Rectal smooth muscle tissue (tissue), 1 donor: ENCODE measurements around the gene ERCC3.

Experiments used
- H3K27ac ChIP-seq: one replicate; pipeline ENCODE4 v1.7.0; 2013; ENCODE audit warnings: low read depth, low read length, inconsistent platforms
- H3K27me3 ChIP-seq: one replicate; pipeline ENCODE4 v1.7.0; 2013; ENCODE audit warnings: low read length; ENCODE audit not compliant: control insufficient read depth, insufficient read depth
- H3K36me3 ChIP-seq: one replicate; pipeline ENCODE4 v1.7.0; 2013; ENCODE audit warnings: low read length; ENCODE audit not compliant: control insufficient read depth, insufficient read depth
- H3K4me1 ChIP-seq: one replicate; pipeline ENCODE4 v1.7.0; 2013; ENCODE audit warnings: low read length; ENCODE audit not compliant: control insufficient read depth, insufficient read depth
- H3K4me3 ChIP-seq: one replicate; pipeline ENCODE4 v1.7.0; 2013; ENCODE audit warnings: low read length
- H3K9ac ChIP-seq: one replicate; pipeline ENCODE4 v1.7.0; 2013; ENCODE audit warnings: low read length

Gene ERCC3

DNA sequence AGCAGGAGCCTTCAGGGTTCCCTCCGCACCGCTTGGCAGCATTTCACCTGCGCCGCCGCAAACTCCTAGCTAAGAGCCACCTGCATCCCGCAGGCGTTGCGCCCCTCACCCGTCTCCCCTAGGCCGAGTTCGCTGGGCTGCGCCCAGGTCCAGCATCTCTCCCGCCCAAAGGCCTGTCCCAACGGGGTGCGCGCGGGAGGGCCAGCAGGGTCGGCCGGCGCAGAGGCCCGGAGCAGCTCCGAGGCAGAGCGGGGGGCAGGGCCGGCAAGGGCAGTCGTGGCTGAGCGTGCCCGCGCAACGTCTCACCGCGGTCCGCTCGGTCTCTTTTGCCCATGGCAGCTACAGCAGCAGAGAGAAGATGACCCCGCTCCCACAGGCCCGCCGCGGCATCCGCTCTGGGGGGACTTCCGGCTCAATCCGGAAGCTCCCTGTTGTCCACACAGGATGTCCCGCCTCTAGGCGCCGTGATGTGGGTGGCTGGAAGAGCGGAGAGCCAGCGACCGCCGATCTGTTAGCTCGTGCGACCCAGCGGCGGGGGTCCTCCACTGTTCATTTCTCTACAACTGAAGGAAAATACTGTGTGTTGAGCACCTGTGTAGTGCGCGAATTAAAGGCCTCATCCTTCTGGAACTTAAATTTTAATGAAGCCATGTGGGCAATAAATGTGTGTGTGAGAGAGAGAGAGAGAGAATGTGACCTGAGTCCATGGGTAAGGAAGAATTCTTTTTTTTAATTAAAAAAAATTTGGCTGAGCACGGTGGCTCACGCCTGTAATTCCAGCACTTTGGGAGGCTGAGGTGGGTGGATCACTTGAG, at the start of gene ERCC3:
Gene ERCC3 (minus strand): TSS at position 397 of the 815 bp plus-strand sequence. CDS start 63 bp downstream, at position 334.
- H3K27me3 ChIP-seq: no peaks in the 10 kb centered on the region
- H3K36me3 ChIP-seq: peaks cover 17% of the 10 kb centered on the region
- H3K9ac ChIP-seq: peak within 1 kb of the TSS; percentile 94
- peak within 1 kb of the TSS; percentile 76 for H3K27ac ChIP-seq
- H3K4me1 ChIP-seq: peaks cover 2% of the 10 kb centered on the region
- H3K4me3 ChIP-seq: peak within 1 kb of the TSS; percentile 95

DNA sequence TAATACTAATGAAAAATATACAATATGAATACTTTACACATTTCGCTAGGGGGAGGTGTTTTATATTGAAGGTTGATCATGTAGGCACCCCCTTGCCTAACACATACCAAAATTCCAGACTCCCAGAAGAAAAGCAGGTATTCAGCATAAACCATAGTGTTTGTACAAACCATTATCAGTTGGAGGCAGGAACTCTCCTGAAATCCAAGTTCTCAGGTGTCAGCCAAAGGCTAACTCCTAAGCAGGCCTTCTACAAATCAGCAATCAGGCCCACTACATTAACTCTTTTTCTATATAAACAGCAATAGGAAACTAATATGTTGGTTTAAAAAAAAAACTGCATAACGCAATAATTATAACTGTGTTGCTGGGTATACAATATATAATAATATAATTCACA, 49.3 kb upstream of the ERCC3 start:
- Histone ChIP-seq H3K27ac (no peak overlapping the region), H3K4me3 (no peak overlapping the region), H3K9ac (no peak overlapping the region), H3K4me1 (no peaks in the 10 kb centered on the region), H3K27me3 (no peaks in the 10 kb centered on the region), H3K36me3 (no peaks in the 10 kb centered on the region)

DNA sequence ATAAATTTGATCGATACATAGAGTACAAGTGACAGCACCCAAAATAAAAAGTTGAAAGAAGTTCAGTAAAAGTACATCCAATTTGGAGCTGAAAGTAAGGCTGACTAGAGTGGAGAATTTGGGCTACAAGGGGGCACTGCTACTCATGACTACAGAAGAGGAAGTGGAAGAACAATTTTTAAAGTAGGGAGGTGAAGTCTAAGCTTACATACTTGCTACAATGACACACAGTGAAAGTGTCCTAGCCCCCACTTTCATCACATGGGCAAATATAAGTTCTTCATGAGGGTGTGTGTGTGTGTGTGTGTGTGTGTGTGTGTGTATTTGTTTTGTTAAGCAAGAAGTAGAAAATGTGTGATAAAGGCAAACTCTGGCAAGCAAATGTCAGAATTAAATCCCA, 48.2 kb upstream of the ERCC3 start:
- Histone ChIP-seq H3K9ac (no peak overlapping the region), H3K4me3 (no peak overlapping the region), H3K27ac (no peak overlapping the region), H3K4me1 (no peaks in the 10 kb centered on the region), H3K27me3 (no peaks in the 10 kb centered on the region), H3K36me3 (no peaks in the 10 kb centered on the region)

DNA sequence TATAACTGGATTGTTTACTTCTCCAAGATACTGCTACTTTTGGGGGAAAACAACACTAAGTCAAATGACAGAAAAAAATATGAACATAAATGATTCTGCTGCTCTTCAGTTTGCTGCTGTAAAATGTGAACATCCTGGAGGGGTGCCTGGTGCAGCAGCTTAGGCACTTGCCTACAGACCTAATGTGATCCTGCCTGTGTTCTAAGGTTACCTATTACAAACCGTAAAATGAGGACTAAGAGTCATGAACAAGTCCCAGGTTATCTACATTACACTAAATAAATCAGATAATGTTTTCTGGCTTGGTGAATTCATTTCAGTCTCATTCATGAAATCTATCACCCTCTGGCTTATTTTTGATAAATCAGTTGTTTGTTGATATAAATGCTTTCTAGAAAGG, 38.4 kb upstream of the ERCC3 start:
- Histone ChIP-seq H3K27ac (no peak overlapping the region), H3K4me1 (no peaks in the 10 kb centered on the region), H3K9ac (no peak overlapping the region), H3K36me3 (peaks cover 6% of the 10 kb centered on the region), H3K27me3 (no peaks in the 10 kb centered on the region), H3K4me3 (no peak overlapping the region)

DNA sequence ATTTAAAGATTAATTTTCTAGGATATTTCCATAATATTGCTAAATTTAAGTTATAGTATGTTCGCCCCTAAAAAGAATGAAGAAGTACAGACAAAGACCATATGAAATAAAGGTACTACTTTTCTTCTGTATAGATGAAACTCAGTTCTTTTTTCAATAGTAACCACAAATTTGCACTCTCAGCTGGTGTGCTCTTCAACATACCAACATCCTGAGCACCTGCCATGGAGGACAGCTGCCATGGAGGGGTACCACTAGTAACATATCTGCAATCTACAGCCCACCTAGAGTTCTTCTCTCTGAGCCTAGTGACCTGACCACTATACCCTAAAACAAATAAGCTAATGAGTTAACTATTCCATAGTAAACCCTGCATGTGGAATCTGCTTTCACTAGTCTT, 36.8 kb upstream of the ERCC3 start:
- Histone ChIP-seq H3K4me1 (no peaks in the 10 kb centered on the region), H3K36me3 (peaks cover 6% of the 10 kb centered on the region), H3K9ac (no peak overlapping the region), H3K27ac (no peak overlapping the region), H3K27me3 (no peaks in the 10 kb centered on the region), H3K4me3 (no peak overlapping the region)

DNA sequence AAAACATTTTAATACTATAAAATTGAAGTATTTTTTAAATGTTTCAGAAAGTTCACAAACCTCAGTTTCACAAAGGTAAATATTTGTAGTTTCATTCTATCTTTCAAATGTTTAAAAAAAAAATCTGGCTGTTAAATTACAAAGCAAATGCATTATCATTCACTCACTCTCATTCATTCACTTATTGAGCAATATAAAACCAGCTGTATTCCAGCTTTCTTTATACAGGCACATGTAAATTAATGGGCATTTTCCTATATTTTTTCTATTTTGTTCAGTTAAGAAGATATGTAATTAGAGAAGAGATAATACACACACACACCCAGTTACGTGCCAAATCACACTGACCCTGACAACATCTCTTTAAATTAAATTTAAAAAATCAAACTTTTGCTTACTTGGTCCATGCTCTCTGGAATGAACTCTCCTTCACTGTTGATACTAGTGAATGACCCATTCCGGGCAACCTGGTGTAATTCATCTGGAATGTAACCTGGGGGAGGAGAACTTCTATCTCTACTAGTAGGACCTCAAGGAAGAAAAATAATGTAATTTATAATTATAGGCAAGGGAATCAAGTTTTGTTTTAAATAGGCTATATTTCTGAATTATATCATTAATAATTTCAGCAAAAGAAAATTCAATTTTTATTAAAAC, 32.5 kb upstream of the ERCC3 start:
- H3K4me1 ChIP-seq: no peaks in the 10 kb centered on the region
- peaks cover 14% of the 10 kb centered on the region for H3K36me3 ChIP-seq
- no peak overlapping the region for H3K9ac ChIP-seq
- no peak overlapping the region for H3K4me3 ChIP-seq
- no peak overlapping the region for H3K27ac ChIP-seq
- H3K27me3 ChIP-seq: no peaks in the 10 kb centered on the region

DNA sequence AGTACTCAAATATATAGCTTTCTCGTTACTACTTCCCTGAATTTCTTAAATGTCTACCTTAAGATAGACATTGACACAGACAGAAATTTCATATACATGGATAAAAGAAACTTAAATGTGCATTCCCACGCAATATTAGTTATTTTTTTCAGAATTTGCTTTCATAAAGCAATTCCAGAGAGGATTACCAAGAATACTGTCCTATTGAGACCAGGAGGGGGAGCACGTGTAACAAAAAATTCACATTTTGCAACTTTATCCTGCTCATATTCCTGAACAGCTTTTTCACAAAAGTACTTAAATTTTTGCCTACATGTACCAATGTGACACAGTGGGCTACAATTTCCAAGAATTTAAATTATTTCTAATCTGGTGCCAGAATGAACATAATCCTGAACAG, 30.7 kb upstream of the ERCC3 start:
- no peak overlapping the region for H3K27ac ChIP-seq
- no peak overlapping the region for H3K4me3 ChIP-seq
- H3K9ac ChIP-seq: no peak overlapping the region
- peaks cover 13% of the 10 kb centered on the region for H3K36me3 ChIP-seq
- no peaks in the 10 kb centered on the region for H3K4me1 ChIP-seq
- H3K27me3 ChIP-seq: no peaks in the 10 kb centered on the region

DNA sequence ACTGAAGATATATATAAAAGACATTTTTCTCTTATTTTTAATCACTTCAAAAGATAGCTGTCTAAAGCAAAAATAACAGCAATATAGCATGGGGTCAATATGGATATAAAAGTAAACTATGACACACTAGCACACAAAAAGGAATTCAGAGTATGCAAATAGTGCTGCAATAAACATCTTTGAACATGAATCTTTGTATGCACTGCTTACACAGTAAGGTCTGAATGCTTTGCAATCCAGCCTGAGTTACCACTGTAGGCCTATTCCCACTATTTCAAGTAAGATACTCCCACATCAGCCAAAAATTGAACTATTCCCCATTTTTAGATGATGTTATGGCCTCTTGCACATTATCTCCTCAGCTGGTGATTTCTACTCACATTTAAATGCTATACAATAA, 27.4 kb upstream of the ERCC3 start:
- Histone ChIP-seq H3K4me1 (no peaks in the 10 kb centered on the region), H3K27ac (no peak overlapping the region), H3K36me3 (peaks cover 13% of the 10 kb centered on the region), H3K9ac (no peak overlapping the region), H3K4me3 (no peak overlapping the region), H3K27me3 (no peaks in the 10 kb centered on the region)

DNA sequence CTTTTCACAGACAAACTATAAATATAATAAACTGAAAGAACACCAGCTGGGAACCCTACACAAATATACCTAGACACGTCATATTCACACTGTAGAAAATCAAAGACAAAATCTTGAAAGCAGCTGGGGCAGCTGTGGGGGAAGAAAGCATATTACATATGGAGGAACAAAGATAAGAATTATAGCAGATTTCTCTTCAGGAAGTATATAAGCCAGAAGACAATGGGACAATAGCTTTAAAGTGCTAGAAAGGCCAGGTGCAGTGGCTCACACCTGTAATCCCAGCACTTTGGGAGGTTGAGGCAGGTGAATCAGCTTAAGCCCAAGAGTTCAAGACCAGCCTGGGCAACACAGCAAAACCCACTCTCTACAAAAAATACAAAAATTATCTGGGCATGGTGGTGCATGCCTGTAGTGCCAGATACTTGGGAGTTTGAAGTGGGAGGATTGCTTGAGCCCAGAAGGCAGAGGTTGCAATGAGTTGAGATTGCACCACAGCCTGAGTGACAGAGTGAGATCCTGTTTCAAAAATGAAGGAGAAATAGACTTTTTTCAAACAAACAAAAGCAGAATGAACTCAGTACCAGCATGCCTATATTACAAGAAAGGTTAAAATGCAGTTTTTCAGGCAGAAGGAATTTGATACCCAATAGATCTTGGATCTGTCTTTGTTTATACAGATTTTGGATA, 26.8 kb upstream of the ERCC3 start:
- Histone ChIP-seq H3K27me3 (no peaks in the 10 kb centered on the region), H3K9ac (no peak overlapping the region), H3K4me1 (no peaks in the 10 kb centered on the region), H3K27ac (no peak overlapping the region), H3K4me3 (no peak overlapping the region), H3K36me3 (peaks cover 13% of the 10 kb centered on the region)

DNA sequence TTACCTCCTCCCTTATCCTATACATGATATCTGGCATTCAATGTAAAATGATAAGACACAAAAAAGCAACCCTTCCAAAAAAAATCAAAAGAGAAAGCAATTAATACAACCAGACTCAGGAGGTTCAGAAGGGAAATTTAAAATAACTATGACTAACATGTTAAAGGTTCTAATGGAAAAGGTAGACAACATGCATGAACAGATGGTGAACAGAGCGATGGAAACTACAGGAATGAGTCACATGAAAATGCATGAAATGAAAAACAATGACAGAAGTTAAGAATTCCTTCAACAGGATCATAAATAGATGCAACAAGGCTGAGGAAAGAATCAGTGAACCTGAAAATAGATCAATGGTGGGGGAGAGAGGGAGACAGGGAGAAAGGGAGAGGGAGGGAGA, 26.1 kb upstream of the ERCC3 start:
- no peaks in the 10 kb centered on the region for H3K4me1 ChIP-seq
- H3K9ac ChIP-seq: no peak overlapping the region
- no peak overlapping the region for H3K4me3 ChIP-seq
- H3K27me3 ChIP-seq: no peaks in the 10 kb centered on the region
- H3K36me3 ChIP-seq: peaks cover 13% of the 10 kb centered on the region
- H3K27ac ChIP-seq: no peak overlapping the region

DNA sequence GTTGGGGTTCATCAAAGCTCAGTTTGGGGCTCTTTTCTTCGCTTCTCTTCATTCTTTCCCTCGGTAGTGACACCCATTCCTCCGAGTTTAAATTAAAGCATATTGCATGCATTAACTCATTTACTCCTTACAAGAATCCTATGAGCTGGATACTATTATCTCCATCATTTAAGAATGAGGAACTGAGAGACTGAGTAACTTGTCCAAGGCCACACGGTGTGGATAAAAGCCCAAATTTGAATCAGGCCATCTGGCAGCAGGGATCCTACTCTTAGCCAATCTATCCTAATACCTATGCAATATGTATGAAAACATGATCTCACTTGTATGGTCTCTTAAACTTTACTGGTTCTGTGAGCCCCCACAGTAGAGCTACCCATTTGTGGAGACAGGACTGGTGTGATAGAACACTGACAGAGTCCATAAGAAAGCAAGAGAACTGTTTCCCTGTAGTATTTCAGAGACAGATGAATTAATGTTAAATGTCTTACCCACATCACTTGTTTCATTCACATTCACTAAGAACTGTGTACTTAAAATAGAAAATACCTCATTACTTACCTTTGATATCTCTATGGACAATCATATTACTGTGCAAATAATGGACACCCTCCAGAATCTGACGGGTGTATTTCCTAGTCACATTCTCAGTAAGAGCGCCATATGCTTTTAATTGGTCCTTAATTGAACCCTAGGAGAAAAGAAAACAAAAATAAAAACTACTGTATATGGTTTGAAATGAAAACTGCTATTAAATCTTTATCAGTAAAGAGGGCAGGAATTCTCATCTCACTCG, 20.4 kb upstream of the ERCC3 start:
- H3K4me3 ChIP-seq: no peak overlapping the region
- H3K4me1 ChIP-seq: no peaks in the 10 kb centered on the region
- H3K9ac ChIP-seq: no peak overlapping the region
- no peaks in the 10 kb centered on the region for H3K27me3 ChIP-seq
- H3K27ac ChIP-seq: no peak overlapping the region
- H3K36me3 ChIP-seq: peaks cover 14% of the 10 kb centered on the region

DNA sequence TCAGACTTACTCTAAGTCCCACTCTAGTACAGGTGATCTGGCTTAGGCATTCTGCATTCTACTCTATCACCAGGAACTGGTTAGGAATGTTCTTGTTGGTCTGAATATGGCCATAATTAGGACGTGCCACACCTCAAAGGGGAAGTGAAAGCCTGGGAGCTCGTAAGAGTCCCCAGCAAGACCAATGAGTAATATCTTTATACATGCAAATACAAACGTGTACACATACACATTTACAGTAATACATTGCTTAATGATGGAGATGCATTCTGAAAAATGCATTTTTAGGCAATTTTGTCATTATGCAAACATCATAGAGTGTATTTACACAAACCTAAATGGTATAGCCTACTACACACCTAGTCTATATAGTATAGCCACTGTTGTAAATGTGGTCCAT, 19.5 kb upstream of the ERCC3 start:
- H3K27ac ChIP-seq: no peak overlapping the region
- H3K9ac ChIP-seq: no peak overlapping the region
- H3K36me3 ChIP-seq: peaks cover 14% of the 10 kb centered on the region
- no peaks in the 10 kb centered on the region for H3K27me3 ChIP-seq
- H3K4me3 ChIP-seq: no peak overlapping the region
- H3K4me1 ChIP-seq: no peaks in the 10 kb centered on the region
